DOHH2 (cell line): Measurements from ENCODE around the gene TNNC1.

ENCODE experiments used
- EZH2phosphoT487 ChIP-seq: fragments of 200-600 bp; sonication (generic); IDR thresholded peaks from 2 replicates; pipeline ENCODE4 v1.6.1; 2017; ENCODE audit warnings: borderline replicate concordance, mild to moderate bottlenecking, antibody characterized with exemption, low read length, moderate library complexity, mixed read lengths
- TF ChIP-seq, protein P1 (sequence below): fragments of 200-600 bp; sonication (generic); IDR thresholded peaks from one replicate; pipeline ENCODE4 v1.5.1; 2014; ENCODE audit warnings: antibody characterized with exemption, mild to moderate bottlenecking, low read depth, low read length; ENCODE audit not compliant: poor library complexity, severe bottlenecking

DNA sequence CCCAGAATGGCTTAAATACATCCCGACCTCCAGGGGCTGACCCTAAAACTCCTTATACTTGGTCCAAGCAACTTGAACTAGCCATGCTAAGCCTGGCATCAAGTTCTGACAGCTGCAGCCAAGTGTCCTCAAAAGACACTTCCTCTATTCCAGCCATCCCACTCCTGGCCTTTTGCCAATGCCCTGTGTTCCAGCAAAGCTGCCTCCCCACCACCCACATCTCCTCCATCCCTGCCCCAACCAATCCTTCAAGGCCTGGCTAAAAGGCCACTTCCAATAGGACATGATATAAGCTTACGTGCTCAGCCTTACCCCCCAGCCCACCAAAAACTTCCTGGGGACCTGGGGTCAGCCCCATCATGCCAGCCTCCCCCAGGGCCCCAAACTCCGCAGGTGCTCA is 49.9 kb downstream of the TNNC1 start:
- TF ChIP-seq, protein P1, sequence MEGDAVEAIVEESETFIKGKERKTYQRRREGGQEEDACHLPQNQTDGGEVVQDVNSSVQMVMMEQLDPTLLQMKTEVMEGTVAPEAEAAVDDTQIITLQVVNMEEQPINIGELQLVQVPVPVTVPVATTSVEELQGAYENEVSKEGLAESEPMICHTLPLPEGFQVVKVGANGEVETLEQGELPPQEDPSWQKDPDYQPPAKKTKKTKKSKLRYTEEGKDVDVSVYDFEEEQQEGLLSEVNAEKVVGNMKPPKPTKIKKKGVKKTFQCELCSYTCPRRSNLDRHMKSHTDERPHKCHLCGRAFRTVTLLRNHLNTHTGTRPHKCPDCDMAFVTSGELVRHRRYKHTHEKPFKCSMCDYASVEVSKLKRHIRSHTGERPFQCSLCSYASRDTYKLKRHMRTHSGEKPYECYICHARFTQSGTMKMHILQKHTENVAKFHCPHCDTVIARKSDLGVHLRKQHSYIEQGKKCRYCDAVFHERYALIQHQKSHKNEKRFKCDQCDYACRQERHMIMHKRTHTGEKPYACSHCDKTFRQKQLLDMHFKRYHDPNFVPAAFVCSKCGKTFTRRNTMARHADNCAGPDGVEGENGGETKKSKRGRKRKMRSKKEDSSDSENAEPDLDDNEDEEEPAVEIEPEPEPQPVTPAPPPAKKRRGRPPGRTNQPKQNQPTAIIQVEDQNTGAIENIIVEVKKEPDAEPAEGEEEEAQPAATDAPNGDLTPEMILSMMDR = no peak
- no peak for TF ChIP-seq EZH2phosphoT487
